Fibroblast of mammary gland (primary cell): ENCODE data around the gene IZUMO4.

Source experiments
- DNase-seq: peaks from one replicate; pipeline ENCODE4 v3.0.0-alpha.2; 2010; ENCODE audit warnings: low read depth
- H3K4me3 ChIP-seq: 2 replicates; pipeline ENCODE4 v1.5.1; 2011; ENCODE audit warnings: low read depth, mild to moderate bottlenecking, low read length, moderate library complexity; ENCODE audit not compliant: control insufficient read depth
- CTCF ChIP-seq: conservative IDR thresholded peaks from 2 replicates; pipeline ENCODE4 v1.5.1; 2011; ENCODE audit warnings: low read depth, low read length, inconsistent platforms; ENCODE audit not compliant: control insufficient read depth, insufficient read depth

The IZUMO4 gene

GRCh38 chr19:2055931-2056836 is 40.5 kb upstream of the IZUMO4 start:
- H3K4me3 ChIP-seq = peak overlapping the region; percentile 32
- TF ChIP-seq CTCF = no peak
- DNase-seq = peak; percentile 84

- no peak for TF ChIP-seq CTCF
- no peak overlapping the region for H3K4me3 ChIP-seq
- no peak for DNase-seq
Observed at GRCh38 chr19:2056837-2057192, 39.9 kb upstream of the IZUMO4 start.

- H3K4me3 ChIP-seq = no peak overlapping the region
- no peak for DNase-seq
- no peak for TF ChIP-seq CTCF
Observed at GRCh38 chr19:2057484-2058469, 38.9 kb upstream of the IZUMO4 start.

GRCh38 chr19:2058570-2059421 is 37.9 kb upstream of the IZUMO4 start:
- no peak overlapping the region for H3K4me3 ChIP-seq
- no peak for DNase-seq
- TF ChIP-seq CTCF = no peak

- H3K4me3 ChIP-seq = no peak overlapping the region
- TF ChIP-seq CTCF = no peak
- peak; percentile 73 for DNase-seq
Observed at GRCh38 chr19:2059422-2060201, 37.1 kb upstream of the IZUMO4 start.
